H1 (cell line): ENCODE data around the gene ATP6V0A1. TPM values are rescaled to one million over a fixed set of nuclear protein-coding genes. Genes with fewer than 3 reads are reported as not detected.
"Not testable (repeated sequence)": the region's sequence is repeated elsewhere in the genome, so short reads cannot be mapped to it uniquely, and the experiment has no call there.

Experiments
- CTCF ChIA-PET: fragments of 300-600 bp; sonication (Branson Sonifier 250); formaldehyde crosslinking; loops from one replicate; lab custom pipeline; 2021; ENCODE audit not compliant: partially characterized antibody; lab: Charles Lee
- POLR2A ChIA-PET: fragments of 300-600 bp; sonication (Branson Sonifier 250); formaldehyde crosslinking; loops from one replicate; lab custom pipeline; 2021; ENCODE audit warnings: inconsistent platforms; ENCODE audit not compliant: partially characterized antibody; lab: Charles Lee
- DNase-seq, 2 experiments: peaks; one replicate each; pipeline versions ENCODE4 v3.0.0 to v3.0.0-alpha.2; 2010 to 2022; ENCODE audit warnings: low spot score in 2 of 2, low read depth in 1 of 2, mixed read lengths in 1 of 2
- FAIRE-seq: peaks from 2 replicates; lab custom pipeline; 2011; peaks lifted over from hg19 to GRCh38; lab: Jason Lieb, UNC
- H2AFZ ChIP-seq: 2 replicates; pipeline ENCODE4 v1.8.1; 2012; ENCODE audit warnings: low read length, inconsistent platforms
- H2AK5ac ChIP-seq: 2 replicates; pipeline ENCODE4 v1.6.1; 2013; ENCODE audit warnings: low read depth, low read length
- H2BK120ac ChIP-seq: replicated peaks from 2 replicates; pipeline ENCODE3; 2013; ENCODE audit warnings: low read depth, low read length, inconsistent platforms
- H2BK12ac ChIP-seq: 2 replicates; pipeline ENCODE4 v1.6.1; 2013; ENCODE audit warnings: low read depth, low read length
- H2BK15ac ChIP-seq: 2 replicates; pipeline ENCODE4 v1.6.1; 2013; ENCODE audit warnings: low read length
- H2BK20ac ChIP-seq: 2 replicates; pipeline ENCODE4 v1.6.1; 2013; ENCODE audit warnings: low read length
- H2BK5ac ChIP-seq: 2 replicates; pipeline ENCODE4 v1.6.1; 2013; ENCODE audit warnings: low read depth, low read length
- H3K14ac ChIP-seq: 2 replicates; pipeline ENCODE4 v1.6.1; 2013; ENCODE audit warnings: inconsistent platforms; ENCODE audit not compliant: insufficient read length
- H3K18ac ChIP-seq: 2 replicates; pipeline ENCODE4 v1.6.1; 2013; ENCODE audit warnings: low read length; ENCODE audit errors: extremely low read depth
- H3K23ac ChIP-seq: 2 replicates; pipeline ENCODE4 v1.6.1; 2013; ENCODE audit warnings: inconsistent platforms; ENCODE audit not compliant: insufficient read length
- H3K23me2 ChIP-seq: 2 replicates; pipeline ENCODE4 v1.6.1; 2013; ENCODE audit warnings: low read depth, low read length
- H3K27ac ChIP-seq: 2 replicates; pipeline ENCODE4 v1.6.1; 2011; ENCODE audit warnings: low read depth, low read length, inconsistent platforms
- H3K27me3 ChIP-seq, 4 experiments: replicated peaks in 1 of 4; 1 replicate in 1 of 4; 2 replicates in 3 of 4; pipeline versions ENCODE4 v1.6.1 to v1.8.1; 2011 to 2013; ENCODE audit warnings: low read length in 3 of 4, mild to moderate bottlenecking in 3 of 4, inconsistent platforms in 2 of 4, mixed read lengths in 2 of 4, moderate library complexity in 1 of 4; ENCODE audit not compliant: control insufficient read depth in 3 of 4, insufficient read depth in 3 of 4; ENCODE audit errors: extremely low read depth in 1 of 4
- H3K36me3 ChIP-seq, 4 experiments: 2 replicates each; pipeline versions ENCODE4 v1.6.1 to v1.8.1; 2011 to 2013; ENCODE audit warnings: mild to moderate bottlenecking in 4 of 4, low read length in 3 of 4, moderate library complexity in 2 of 4, control low read depth in 1 of 4, inconsistent platforms in 1 of 4; ENCODE audit not compliant: insufficient read depth in 4 of 4, control insufficient read depth in 2 of 4
- H3K4ac ChIP-seq: replicated peaks from 2 replicates; pipeline ENCODE3; 2013; ENCODE audit warnings: low read length, low read depth, mixed read lengths, inconsistent platforms; ENCODE audit not compliant: insufficient read length
- H3K4me1 ChIP-seq, 4 experiments: replicated peaks in 1 of 4; 1 replicate in 1 of 4; 2 replicates in 3 of 4; pipeline versions ENCODE4 v1.6.1 to v1.8.1; 2011 to 2013; ENCODE audit warnings: low read length in 3 of 4, inconsistent platforms in 2 of 4, mixed read lengths in 1 of 4; ENCODE audit not compliant: insufficient read depth in 4 of 4, control insufficient read depth in 3 of 4
- H3K4me2 ChIP-seq, 2 experiments: 2 replicates each; pipeline versions ENCODE4 v1.6.1 to v1.8.1; 2011 to 2013; ENCODE audit warnings: low read depth in 2 of 2, low read length in 2 of 2, control low read depth in 1 of 2, inconsistent platforms in 1 of 2, mild to moderate bottlenecking in 1 of 2; ENCODE audit not compliant: insufficient read depth in 1 of 2
- H3K4me3 ChIP-seq, 4 experiments: fragments of 200-600, 300-600 bp in 1 of 4; sonication (generic), shearing (Covaris generic), sonication (Bioruptor Twin) in 1 of 4; 2 replicates each; pipeline versions ENCODE4 v1.5.1 to v1.8.1; 2011 to 2016; ENCODE audit warnings: low read length in 4 of 4, low read depth in 3 of 4, control low read depth in 2 of 4, inconsistent platforms in 2 of 4, mild to moderate bottlenecking in 2 of 4, mixed read lengths in 1 of 4, moderate library complexity in 1 of 4; ENCODE audit not compliant: insufficient read depth in 2 of 4; ENCODE audit errors: extremely low read depth in 1 of 4
- H3K56ac ChIP-seq: replicated peaks from 2 replicates; pipeline ENCODE3; 2013; ENCODE audit warnings: low read depth, mild to moderate bottlenecking, mixed read lengths, low read length, inconsistent platforms; ENCODE audit not compliant: insufficient read length
- H3K79me1 ChIP-seq: 2 replicates; pipeline ENCODE4 v1.6.1; 2013; ENCODE audit warnings: low read depth, low read length, control low read depth
- H3K79me2 ChIP-seq, 2 experiments: 2 replicates each; pipeline versions ENCODE4 v1.6.1 to v1.8.1; 2012 to 2013; ENCODE audit warnings: low read length in 2 of 2, mild to moderate bottlenecking in 2 of 2, inconsistent platforms in 1 of 2; ENCODE audit not compliant: insufficient read depth in 2 of 2, control insufficient read depth in 1 of 2
- H3K9ac ChIP-seq, 4 experiments: replicated peaks in 1 of 4; 1 replicate in 1 of 4; 2 replicates in 3 of 4; pipeline versions ENCODE4 v1.6.1 to v1.8.1; 2011 to 2013; ENCODE audit warnings: low read depth in 3 of 4, low read length in 3 of 4, control low read depth in 2 of 4, mild to moderate bottlenecking in 2 of 4, moderate library complexity in 2 of 4, inconsistent platforms in 1 of 4; ENCODE audit errors: extremely low read depth in 1 of 4
- H3K9me3 ChIP-seq, 2 experiments: 2 replicates each; pipeline versions ENCODE4 v1.6.1 to v1.8.1; 2012 to 2013; ENCODE audit warnings: mild to moderate bottlenecking in 2 of 2, moderate library complexity in 2 of 2, control low read depth in 1 of 2, inconsistent platforms in 1 of 2, low read depth in 1 of 2, low read length in 1 of 2, mixed read lengths in 1 of 2; ENCODE audit not compliant: insufficient read depth in 2 of 2
- H4K20me1 ChIP-seq, 2 experiments: replicated peaks in 1 of 2; 2 replicates each; pipeline versions ENCODE3 to v1.8.1; 2011 to 2013; ENCODE audit warnings: inconsistent platforms in 2 of 2, low read length in 2 of 2, mild to moderate bottlenecking in 1 of 2; ENCODE audit not compliant: insufficient read depth in 2 of 2, control insufficient read depth in 1 of 2
- H4K5ac ChIP-seq: 2 replicates; pipeline ENCODE4 v1.6.1; 2013; ENCODE audit warnings: low read length, low read depth, mixed read lengths, inconsistent platforms; ENCODE audit not compliant: insufficient read length
- H4K8ac ChIP-seq: 2 replicates; pipeline ENCODE4 v1.8.0; 2013; ENCODE audit warnings: mild to moderate bottlenecking, moderate library complexity, low read length, inconsistent platforms; ENCODE audit not compliant: insufficient read depth; ENCODE audit errors: extremely low read depth
- H4K91ac ChIP-seq: replicated peaks from 2 replicates; pipeline ENCODE3; 2013; ENCODE audit warnings: low read length, mixed read lengths, inconsistent platforms; ENCODE audit not compliant: insufficient read length
- WGBS, 2 experiments: shearing (Covaris generic) in 1 of 2; methylation state at CpG; one replicate each; pipeline versions ENCODE4 v1.1.6 to v1.1.7; 2013 to 2015; ENCODE audit warnings: low lambda C conversion rate in 2 of 2, mixed read lengths in 2 of 2, inconsistent platforms in 1 of 2, low coverage in 1 of 2, missing lambda C conversion rate in 1 of 2; ENCODE audit not compliant: insufficient replicate concordance in 2 of 2, insufficient coverage in 1 of 2, insufficient read length in 1 of 2; ENCODE audit errors: extremely low coverage in 1 of 2, missing lambda C conversion rate in 1 of 2; 5-methylcytosine and 5-hydroxymethylcytosine counted together
- polyA plus RNA-seq, 7 experiments: library from polyadenylated mRNA; depleted of rRNA in 3 of 7; stranded (reverse) in 5 of 7; unstranded in 2 of 7; fragments of >200 nt in 5 of 7; fragments of 200-250 nt in 2 of 7; gene quantifications; 1 replicate in 5 of 7; 2 replicates in 1 of 7; 4 replicates in 1 of 7; pipeline versions ENCODE4 v1.2.1 to v1.2.3, GENCODE V29; 2011 to 2013; ENCODE audit warnings: missing spikeins in 2 of 7, mixed read lengths in 2 of 7
- total RNA-seq: library from RNA; stranded (reverse); fragmentation: NEBNext Ultra II Directional; extraction: Animal tissue kit (Norgen Biotek cat#: 25700); gene quantifications from 2 replicates; pipeline ENCODE4 v1.2.1, GENCODE V29; 2021

The ATP6V0A1 gene
- total and polyA plus RNA-seq, 2 of the 8 experiments (the other 6 are each of a cell fraction or from before 2014, with no cell fraction given): 55.3 to 63.4 TPM

GRCh38 chr17:42451270-42451669, 7.4 kb upstream of the ATP6V0A1 start:
- H4K8ac ChIP-seq, H3K9me3 ChIP-seq, H2BK5ac ChIP-seq, H3K27me3 ChIP-seq, DNase-seq, H3K23ac ChIP-seq, H4K20me1 ChIP-seq, FAIRE-seq, H3K27ac ChIP-seq, H3K36me3 ChIP-seq, H3K18ac ChIP-seq, H3K4me2 ChIP-seq, H3K23me2 ChIP-seq, H4K5ac ChIP-seq, H3K4me3 ChIP-seq, H2AFZ ChIP-seq, H2BK120ac ChIP-seq, H3K79me2 ChIP-seq, H3K4me1 ChIP-seq, H2BK15ac ChIP-seq, H3K79me1 ChIP-seq, H2BK12ac ChIP-seq, H2AK5ac ChIP-seq, H3K14ac ChIP-seq, H3K56ac ChIP-seq, H3K4ac ChIP-seq, H4K91ac ChIP-seq, H3K9ac ChIP-seq, H2BK20ac ChIP-seq: not testable (repeated sequence)
- CTCF ChIA-PET: interaction anchor here (0.6 kb wide), 1 partner anchor 60 kb away, joined by 3 read pairs; no protein-coding TSS in a partner anchor
- 92% methylated on average over 5 of the region's 5 CpGs; no CpG with 5 or more reads in 1 of the 2 experiments for WGBS, 2 experiments
- POLR2A ChIA-PET: interaction anchor here (0.6 to 0.9 kb wide), 2 partner anchors 48 to 69 kb away, joined by 3 to 4 read pairs; no protein-coding TSS in a partner anchor
